Fibroblast of villous mesenchyme (primary cell): ENCODE data around the gene RCOR3. TPM values are rescaled to one million over a fixed set of nuclear protein-coding genes. Genes with fewer than 3 reads are reported as not detected.

ENCODE experiments used
- DNase-seq: peaks from one replicate; pipeline ENCODE4 v3.0.0-alpha.2; 2010; ENCODE audit warnings: low read depth
- H3K4me3 ChIP-seq: 2 replicates; pipeline ENCODE4 v1.5.1; 2011; ENCODE audit warnings: low read depth, mild to moderate bottlenecking, low read length
- CTCF ChIP-seq: IDR thresholded peaks from 2 replicates; pipeline ENCODE4 v1.5.1; 2012; ENCODE audit warnings: low read depth, mild to moderate bottlenecking, low read length; ENCODE audit not compliant: insufficient read depth
- total RNA-seq: library from RNA; depleted of rRNA; stranded (reverse); fragments of >200 nt; gene quantifications from 2 replicates; pipeline ENCODE4 v1.2.3, GENCODE V29; 2012

Gene RCOR3
- total RNA-seq, 1 donor = 32.0 TPM

DNA sequence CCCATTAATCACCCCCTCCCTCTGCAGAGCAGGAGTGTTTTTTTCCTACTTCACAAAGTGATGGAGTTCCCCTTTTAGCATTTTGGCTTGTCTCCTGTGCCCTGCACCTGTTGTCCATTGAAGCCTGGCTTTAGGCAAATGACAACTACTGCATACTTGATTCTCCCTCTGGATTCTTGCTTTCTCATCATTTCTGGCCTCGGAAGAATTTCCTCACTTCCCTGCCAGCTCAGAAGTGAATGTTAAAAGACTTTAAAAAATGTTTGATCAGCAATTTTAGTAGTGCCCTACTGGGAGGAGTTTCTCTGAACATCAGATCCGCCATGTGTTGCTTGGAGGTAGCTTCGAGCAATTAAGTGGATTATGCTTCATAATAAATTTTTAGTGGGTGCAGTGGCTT, 28.1 kb downstream of the RCOR3 start:
- TF ChIP-seq CTCF = no peak
- DNase-seq = no peak
- no peak overlapping the region for H3K4me3 ChIP-seq

DNA sequence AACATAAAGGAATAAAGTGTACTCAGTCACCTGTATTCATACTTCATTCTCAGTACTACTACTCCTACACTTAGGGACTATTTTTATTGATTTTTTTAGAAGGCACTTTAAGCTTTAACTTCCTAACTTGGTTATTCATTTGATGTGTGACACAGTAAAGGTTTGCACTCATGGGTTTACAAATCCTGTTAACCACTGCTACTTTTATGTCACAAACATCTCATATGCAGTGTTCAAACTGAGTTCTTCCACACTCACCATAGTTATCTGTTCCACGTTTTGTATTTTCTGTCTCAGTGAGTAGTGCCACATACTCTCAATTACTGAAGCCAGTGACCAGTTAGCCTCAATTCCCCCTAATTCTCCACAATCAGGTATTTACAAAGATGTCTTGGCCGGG, 33.2 kb downstream of the RCOR3 start:
- H3K4me3 ChIP-seq = no peak overlapping the region
- no peak for DNase-seq
- no peak for TF ChIP-seq CTCF

DNA sequence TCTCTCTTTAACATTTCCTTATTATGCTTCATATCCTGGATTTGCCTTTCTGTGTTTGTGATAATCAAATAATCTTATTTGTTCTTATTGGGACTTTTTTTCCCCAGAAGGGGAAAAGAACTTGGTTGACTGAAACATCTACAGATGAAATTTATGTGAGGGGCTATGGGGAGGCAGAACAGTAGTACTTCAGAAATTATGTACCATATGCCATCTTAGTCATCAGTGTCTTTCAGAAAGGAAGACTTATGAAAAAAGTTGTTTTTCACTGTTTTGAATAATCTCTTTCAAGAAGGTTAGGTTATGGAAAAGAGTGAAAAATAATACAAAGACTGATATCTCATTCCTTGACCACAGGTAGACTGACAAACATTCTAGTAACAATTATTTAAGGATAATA, 37.2 kb downstream of the RCOR3 start:
- H3K4me3 ChIP-seq = no peak overlapping the region
- no peak for TF ChIP-seq CTCF
- DNase-seq = no peak

- no peak overlapping the region for H3K4me3 ChIP-seq
- no peak for TF ChIP-seq CTCF
- DNase-seq = no peak
Observed at GRCh38 chr1:211305044-211305443, 45.9 kb downstream of the RCOR3 start.

GRCh38 chr1:211309617-211310016, 50.5 kb downstream of the RCOR3 start:
- no peak overlapping the region for H3K4me3 ChIP-seq
- DNase-seq = no peak
- no peak for TF ChIP-seq CTCF

- TF ChIP-seq CTCF = no peak
- H3K4me3 ChIP-seq = no peak overlapping the region
- no peak for DNase-seq
Observed at GRCh38 chr1:211313392-211313791, 54.2 kb downstream of the RCOR3 start.

DNA sequence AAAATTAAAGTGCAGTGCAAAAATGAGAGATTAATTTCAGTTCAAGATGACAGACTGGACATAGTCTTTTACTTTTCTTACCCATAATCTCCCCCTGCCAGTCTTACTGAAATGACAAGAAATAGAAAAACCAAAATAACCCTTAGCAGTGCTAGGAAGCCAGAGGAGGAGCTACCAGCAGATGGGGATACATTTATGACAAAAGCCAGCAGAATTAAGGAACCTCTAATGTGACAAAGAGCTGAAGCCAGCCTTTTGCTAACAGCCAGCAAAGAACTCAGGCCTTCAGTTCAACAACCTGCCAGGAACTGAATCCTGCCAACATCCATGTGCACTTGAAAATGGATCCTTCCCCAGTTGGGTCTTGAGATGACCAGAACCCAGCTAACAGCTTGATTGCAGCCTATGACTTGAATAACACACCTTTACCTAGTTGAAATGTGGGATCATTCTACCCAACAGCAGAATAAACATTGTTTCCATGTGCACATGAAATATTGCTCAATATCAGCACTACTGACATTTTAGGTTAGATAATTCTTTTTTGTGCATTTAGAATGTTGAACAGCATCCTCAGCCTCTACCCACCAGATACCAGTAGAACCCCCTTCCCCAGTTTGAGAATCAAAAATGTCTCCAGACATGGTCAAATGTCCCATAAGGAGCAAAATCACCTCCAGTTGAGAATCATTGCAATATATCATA, 59.6 kb downstream of the RCOR3 start:
- no peak overlapping the region for H3K4me3 ChIP-seq
- DNase-seq = no peak
- no peak for TF ChIP-seq CTCF
